Central memory CD8-positive, alpha-beta T cell (primary cell): ENCODE results near the gene ZNF594.
"Not testable (repeated sequence)": the region's sequence is repeated elsewhere in the genome, so short reads cannot be mapped to it uniquely, and the experiment has no call there.

ENCODE experiments used
- ATAC-seq: fragments of 150-1000 bp; cut with Tn5 transposase; replicated peaks from 2 replicates; pipeline ENCODE4 v1.10.0; 2022; ENCODE audit warnings: mild to moderate bottlenecking, moderate FRiP score, moderate number of reproducible peaks; ENCODE audit not compliant: poor library complexity, severe bottlenecking; ENCODE audit errors: extremely low read depth
- DNase-seq, 2 donors: peaks; one replicate each; pipeline ENCODE4 v3.0.0; 2021; ENCODE audit warnings: low spot score in 2 of 2
- H3K27ac Mint-ChIP-seq: one replicate; pipeline ENCODE4 v1.8.0; 2022; ENCODE audit warnings: low read depth, mild to moderate bottlenecking, moderate library complexity, mixed read lengths
- H3K27me3 Mint-ChIP-seq: one replicate; pipeline ENCODE4 v1.8.0; 2022; ENCODE audit warnings: mixed read lengths
- H3K36me3 Mint-ChIP-seq: one replicate; pipeline ENCODE4 v1.8.0; 2022; ENCODE audit warnings: mild to moderate bottlenecking, moderate library complexity, mixed read lengths; ENCODE audit not compliant: insufficient read depth
- H3K4me1 Mint-ChIP-seq: one replicate; pipeline ENCODE4 v1.8.0; 2022; ENCODE audit warnings: mixed read lengths
- H3K4me3 Mint-ChIP-seq: one replicate; pipeline ENCODE4 v1.8.0; 2022; ENCODE audit warnings: mild to moderate bottlenecking, moderate library complexity, mixed read lengths
- H3K9me3 Mint-ChIP-seq: one replicate; pipeline ENCODE4 v1.8.0; 2022; ENCODE audit warnings: mixed read lengths

ZNF594 gene

DNA sequence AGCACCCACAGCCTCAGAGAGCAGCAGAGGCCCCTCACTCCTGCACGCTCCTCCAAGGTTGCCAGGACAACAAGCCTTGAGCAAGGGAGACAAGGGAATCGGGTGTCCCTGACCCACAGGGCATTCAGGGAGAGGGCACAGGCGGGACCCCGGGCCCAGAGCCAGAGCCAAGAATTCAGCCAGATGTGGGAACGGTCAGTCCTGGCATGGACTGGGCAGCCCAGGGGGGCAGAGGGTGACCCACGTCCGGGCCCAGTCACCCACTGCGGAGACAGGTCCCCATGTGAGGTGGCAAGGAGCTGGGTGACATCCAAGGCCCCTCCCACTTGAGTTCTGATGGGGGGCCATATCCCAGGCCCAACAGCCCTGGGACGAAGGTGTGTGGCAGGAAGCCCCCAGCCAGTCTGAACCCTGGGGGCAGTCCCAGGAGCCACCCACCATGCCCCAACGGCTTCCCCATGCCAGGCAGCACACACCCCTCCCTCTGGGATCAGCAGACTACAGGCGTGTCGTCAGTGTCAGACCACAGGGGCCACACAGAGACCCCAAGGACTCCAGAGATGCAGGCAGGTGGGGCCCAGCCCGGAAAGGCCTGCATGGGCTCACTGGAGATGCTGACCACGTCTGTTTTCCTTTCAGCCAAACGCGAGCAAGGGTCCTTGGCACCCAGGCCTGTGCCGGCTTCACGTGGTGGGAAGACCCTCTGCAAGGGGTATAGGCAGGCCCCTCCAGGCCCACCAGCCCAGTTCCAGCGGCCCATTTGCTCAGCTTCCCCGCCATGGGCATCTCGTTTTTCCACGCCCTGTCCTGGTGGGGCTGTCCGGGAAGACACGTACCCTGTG is 52.8 kb downstream of the ZNF594 start:
- H3K9me3 Mint-ChIP-seq: no peaks in the 10 kb centered on the region
- no peak overlapping the region for H3K4me3 Mint-ChIP-seq
- no peak overlapping the region for H3K27ac Mint-ChIP-seq
- DNase-seq: no peak
- H3K36me3 Mint-ChIP-seq: no peaks in the 10 kb centered on the region
- no peaks in the 10 kb centered on the region for H3K4me1 Mint-ChIP-seq
- no peak for ATAC-seq
- H3K27me3 Mint-ChIP-seq: no peaks in the 10 kb centered on the region

DNA sequence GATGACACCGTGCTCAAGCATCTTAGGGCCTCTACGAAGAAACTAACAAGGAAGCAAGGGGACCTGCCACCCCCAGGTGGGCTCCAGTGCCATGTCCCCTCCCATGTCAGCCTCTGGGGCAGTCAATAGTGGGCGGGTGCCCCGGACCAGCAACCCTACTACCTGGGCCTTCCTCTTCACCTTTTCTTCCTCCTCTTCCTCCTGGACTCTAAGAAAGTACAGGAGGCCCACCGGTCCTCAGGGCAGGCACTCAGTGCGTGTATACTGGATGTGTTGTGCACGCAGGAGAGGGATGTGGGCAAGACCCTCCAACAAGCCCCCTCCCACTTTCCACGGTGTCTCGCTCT is 53.5 kb downstream of the ZNF594 start:
- not testable (repeated sequence) for H3K4me1 Mint-ChIP-seq, H3K9me3 Mint-ChIP-seq, H3K36me3 Mint-ChIP-seq, DNase-seq, H3K27me3 Mint-ChIP-seq, ATAC-seq, H3K27ac Mint-ChIP-seq, H3K4me3 Mint-ChIP-seq

DNA sequence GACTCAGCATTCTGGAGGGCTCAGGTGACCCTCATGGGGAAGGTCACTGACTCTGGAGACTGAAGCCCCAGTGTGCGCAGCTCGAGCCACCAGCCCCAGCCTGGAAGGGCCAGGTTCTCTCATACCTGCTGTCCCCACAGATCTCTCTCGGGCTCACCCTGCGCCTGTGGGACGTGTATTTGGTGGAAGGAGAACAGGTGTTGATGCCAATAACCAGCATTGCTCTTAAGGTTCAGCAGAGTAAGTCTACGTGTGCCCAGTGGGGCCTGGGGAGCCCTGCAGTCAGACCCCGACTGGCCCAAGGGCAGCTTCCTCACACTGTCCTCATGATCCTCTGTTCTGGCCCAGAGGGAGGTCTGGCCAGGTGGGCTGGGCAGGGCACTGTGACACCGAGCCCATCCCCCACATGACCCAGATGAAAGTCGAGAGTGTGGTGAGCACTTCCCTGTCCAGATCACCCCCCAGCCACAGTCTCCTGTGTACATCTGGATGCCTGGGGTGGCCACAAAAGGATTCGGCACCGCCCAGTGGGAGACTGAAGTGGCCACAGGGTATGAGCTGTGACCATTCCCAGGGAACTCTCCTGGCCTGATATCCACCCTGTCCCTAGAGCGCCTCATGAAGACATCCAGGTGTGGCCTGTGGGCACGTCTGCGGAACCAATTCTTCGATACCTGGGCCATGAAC is 54.0 kb downstream of the ZNF594 start:
- H3K27ac Mint-ChIP-seq, H3K27me3 Mint-ChIP-seq, ATAC-seq, H3K4me3 Mint-ChIP-seq, H3K4me1 Mint-ChIP-seq, H3K9me3 Mint-ChIP-seq, H3K36me3 Mint-ChIP-seq, DNase-seq: not testable (repeated sequence)

DNA sequence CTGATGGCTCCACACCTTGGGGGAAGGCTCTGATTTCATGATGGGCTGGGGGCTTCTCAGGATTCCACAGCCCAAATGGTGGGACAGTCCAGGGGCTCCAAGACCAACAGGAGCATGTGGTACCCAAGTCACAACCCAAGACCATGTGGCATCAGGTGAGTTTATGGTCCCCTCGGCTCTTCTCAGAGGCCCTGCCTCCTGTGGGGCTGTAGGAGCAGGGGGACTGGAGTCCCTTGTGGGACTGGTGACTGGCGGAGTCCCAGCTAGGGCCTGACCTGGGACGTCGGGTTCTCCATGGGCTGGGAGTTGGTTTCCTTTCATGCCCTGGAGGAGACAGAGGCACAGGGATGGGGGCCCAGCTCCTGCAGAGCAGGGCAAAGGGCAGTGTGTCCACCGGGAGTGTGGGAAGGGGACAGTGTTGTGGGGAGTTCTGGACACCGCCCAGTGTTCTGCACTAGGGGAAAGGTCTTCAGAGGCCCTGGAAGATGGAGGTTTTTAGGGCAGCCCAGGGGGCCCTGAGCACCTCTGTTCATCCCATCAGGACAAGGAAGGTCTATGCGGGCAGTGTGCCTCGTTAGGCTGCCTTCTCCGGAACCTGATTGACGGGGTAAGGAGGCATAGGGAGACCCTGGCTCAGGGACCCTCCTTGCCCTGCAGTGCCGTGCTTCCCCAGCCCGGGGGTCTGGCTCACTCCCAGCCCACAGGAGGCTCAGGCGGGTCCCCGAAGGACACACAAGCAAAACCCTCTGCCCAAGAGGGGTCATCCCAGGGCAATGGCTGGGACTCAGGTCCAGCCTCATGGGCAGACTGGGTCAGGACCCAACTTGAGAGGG is 54.9 kb downstream of the ZNF594 start:
- ATAC-seq, DNase-seq, H3K27ac Mint-ChIP-seq, H3K4me3 Mint-ChIP-seq, H3K4me1 Mint-ChIP-seq, H3K9me3 Mint-ChIP-seq, H3K27me3 Mint-ChIP-seq, H3K36me3 Mint-ChIP-seq: not testable (repeated sequence)

DNA sequence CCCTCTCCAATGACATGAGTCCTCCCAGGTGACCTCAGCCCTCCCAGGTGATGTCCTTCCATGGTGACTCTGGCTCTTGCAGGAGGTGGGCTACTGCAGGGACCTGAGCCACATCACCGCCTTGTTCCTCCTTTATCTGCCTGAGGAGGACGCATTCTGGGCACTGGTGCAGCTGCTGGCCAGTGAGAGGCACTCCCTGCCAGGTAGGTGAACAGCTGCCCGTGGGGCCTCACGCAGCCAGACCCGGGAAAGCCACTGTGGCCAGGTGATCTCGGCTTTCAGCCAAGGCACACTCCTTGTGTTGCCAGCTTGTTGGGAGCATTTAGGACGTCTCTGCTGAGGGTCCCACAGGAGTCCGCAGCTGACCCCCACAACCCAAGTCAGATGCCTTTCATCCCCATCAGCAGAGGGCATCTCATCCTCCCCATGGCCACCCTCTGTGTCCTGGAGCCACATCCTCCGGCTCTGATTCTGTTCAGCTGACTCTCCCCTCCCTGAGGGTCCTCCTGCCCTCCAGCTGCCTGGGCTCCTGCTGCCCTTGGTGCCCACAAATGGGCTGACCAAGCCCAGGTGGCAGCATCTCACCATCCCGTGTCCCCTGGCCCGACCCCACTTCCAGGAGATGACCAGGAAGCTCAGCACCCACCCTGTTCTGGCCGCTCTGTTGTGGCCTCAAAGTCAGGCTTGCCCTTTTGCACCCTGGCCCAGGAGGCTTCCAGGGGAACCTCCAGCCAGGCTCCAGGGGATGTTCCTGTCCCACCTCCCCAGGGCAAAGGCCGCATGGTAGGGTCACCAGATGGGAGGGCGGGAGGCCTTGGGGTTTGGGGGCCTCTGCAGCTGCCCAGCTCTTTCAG is 55.7 kb downstream of the ZNF594 start:
- H3K27me3 Mint-ChIP-seq: no peaks in the 10 kb centered on the region
- no peaks in the 10 kb centered on the region for H3K36me3 Mint-ChIP-seq
- no peaks in the 10 kb centered on the region for H3K4me1 Mint-ChIP-seq
- no peak overlapping the region for H3K4me3 Mint-ChIP-seq
- no peak overlapping the region for H3K27ac Mint-ChIP-seq
- no peak for ATAC-seq
- no peaks in the 10 kb centered on the region for H3K9me3 Mint-ChIP-seq
- DNase-seq: no peak

DNA sequence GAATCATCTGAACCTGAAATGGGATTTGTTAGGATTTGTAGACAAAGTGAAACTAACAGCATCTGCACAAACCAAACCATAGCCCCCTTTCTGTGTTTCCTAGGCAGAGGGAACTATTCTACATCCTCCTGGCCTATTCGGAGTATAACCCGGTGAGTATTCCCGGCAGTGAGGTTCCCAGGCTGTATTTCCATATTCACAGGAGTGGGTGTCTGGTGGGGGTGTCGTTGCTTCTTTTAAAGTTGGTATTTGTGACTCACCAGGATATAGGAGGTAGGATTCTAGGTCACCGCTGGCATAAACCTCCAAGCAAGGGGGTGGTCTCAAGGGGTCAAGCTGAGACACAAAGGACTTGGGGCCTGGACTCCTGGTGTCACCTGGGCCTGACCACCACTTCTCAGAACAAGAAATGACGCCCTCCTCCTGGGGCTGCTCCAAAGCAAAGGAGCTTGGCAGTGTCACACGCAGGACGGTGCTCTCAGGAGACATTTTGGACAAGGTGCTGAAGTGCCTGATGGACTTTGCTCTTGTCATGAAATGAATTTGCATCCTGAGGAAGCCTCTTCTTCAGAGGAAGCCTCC is 56.4 kb downstream of the ZNF594 start:
- not testable (repeated sequence) for DNase-seq, H3K4me1 Mint-ChIP-seq, H3K27me3 Mint-ChIP-seq, H3K36me3 Mint-ChIP-seq, ATAC-seq, H3K4me3 Mint-ChIP-seq, H3K27ac Mint-ChIP-seq, H3K9me3 Mint-ChIP-seq

DNA sequence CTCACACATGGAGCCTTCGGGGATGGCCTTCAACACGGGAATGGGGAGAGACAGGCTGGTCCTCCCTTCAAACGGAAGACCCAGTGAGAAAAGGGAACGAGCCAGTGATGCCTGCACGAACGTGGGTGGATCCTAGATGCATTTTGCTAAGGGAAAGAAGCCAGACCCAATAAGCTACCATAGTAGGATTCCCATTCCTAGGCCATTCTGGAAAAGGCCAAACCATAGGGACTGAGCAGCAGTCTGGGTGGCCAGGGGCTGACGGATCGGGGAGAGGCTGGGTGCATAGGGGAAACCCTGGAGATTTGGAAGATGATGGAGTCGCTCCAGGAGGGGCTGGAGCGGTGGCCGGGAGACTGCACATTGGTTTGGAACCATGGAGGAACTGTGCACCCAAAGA is 57.1 kb downstream of the ZNF594 start:
- not testable (repeated sequence) for H3K9me3 Mint-ChIP-seq, H3K27ac Mint-ChIP-seq, H3K27me3 Mint-ChIP-seq, H3K4me1 Mint-ChIP-seq, H3K36me3 Mint-ChIP-seq, DNase-seq, ATAC-seq, H3K4me3 Mint-ChIP-seq

DNA sequence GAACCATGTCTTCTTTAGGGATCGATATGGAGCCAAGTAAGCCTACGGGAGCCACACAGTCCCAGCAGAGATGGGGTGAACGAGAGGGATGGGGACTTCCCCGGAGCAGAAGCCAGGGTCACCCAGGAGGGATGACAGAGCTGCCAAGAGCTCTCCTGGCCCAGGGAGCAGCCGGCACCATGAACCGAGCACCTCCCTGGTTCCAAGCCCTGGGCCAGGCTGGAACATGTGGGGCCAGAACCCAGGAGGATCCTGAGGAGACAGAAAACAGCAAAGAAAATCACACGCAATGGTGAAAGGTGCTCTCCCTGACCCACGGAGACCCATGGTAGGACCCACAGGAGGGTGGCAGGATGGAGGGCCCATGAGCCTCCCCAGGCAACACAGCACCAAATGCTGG is 57.7 kb downstream of the ZNF594 start:
- not testable (repeated sequence) for H3K4me3 Mint-ChIP-seq, H3K36me3 Mint-ChIP-seq, H3K27me3 Mint-ChIP-seq, DNase-seq, H3K27ac Mint-ChIP-seq, H3K9me3 Mint-ChIP-seq, H3K4me1 Mint-ChIP-seq, ATAC-seq

DNA sequence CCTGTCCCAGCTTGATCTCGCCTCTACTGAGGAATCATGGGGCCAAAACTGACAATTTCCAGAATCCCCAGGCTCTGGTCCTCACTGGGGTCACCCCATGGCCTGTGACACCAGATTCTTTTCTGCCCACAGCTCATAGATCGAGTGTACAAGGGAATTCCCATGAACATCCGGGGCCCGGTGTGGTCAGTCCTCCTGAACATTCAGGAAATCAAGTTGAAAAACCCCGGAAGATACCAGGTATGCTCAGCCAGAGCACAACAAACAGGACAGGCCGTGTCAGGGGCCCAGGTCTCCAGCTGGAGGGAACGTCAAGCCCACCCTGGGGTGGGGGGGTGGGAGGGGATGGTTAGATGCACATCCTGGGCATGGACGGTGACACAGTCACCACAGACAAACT is 58.4 kb downstream of the ZNF594 start:
- ATAC-seq: no peak

DNA sequence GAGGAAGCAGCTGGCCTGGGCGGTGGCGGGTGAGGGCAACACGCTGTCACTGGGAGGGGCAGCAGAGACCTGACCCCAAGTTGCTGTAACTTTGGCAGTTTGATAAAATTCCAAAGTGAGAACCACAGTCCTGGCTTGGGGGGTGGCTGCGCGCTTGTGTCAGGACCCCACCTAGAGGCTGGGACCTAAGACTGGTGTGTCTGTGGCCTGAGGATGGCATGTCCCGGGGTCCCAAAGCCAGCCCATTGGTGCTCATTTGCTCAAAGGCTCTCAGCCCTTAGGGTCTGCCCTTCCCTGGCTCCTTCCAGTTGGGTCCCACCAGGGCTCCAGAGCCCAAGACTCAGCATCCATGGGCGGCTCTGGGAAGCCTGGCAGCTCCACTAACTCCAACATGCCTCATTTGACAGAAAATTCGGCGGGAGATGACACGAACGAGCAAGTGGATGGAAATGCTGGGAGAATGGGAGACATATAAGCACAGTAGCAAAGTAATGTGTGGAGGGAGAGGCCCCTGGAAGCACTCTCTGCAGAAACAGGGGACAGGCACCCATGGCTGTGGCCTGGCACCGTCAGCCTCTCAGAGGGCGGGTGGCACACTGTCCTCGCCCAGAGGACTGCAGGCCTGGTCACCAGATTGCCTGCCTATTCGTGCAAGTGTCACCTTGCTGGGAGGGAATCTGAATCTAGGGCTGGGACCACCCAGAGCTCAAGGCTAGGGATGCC is 59.0 kb downstream of the ZNF594 start:
- DNase-seq, H3K27ac Mint-ChIP-seq, H3K4me3 Mint-ChIP-seq, H3K4me1 Mint-ChIP-seq, H3K36me3 Mint-ChIP-seq, H3K27me3 Mint-ChIP-seq, H3K9me3 Mint-ChIP-seq, ATAC-seq: not testable (repeated sequence)

More for the DNA sequence above, 58.4 kb downstream of the ZNF594 start:
- Mint-ChIP-seq H3K4me3 (no peak overlapping the region), H3K9me3 (no peaks in the 10 kb centered on the region), H3K27me3 (no peaks in the 10 kb centered on the region), H3K27ac (no peak overlapping the region), H3K4me1 (no peaks in the 10 kb centered on the region), H3K36me3 (no peaks in the 10 kb centered on the region)
- DNase-seq: no peak

DNA sequence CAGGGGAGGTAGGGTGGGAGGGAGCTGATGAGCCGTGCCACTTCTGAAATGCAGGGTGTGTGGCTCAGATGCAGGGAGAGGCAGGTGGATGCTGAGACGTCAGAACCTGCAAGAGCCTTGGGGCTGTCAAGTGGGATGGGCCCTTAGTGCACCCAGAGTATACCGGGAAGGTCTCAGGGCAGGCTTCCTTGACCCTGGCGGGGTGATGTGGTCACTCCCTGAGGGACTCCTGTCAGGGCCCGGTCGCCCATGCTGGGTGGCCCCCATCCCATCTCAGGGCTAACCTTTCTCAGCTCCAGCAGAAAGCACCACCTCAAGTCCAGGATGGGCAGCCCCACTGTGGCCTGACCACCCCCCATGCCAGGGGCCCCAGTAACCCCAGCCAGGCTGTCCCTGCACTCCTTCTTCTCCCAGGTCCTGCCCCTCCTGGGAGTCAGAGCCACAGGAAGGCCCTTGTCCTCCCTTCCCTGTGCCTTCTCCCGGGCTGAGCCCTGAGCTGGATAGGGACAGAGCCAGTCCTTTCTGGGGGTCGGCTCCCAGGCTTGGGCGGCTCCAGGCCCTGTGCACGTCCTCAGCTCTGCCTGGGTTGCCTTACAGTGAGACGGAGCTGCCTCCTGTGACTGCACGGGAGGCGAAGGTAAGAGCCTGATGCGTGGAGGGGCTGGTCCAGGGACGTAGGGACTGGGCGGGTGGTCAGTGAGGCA is 59.7 kb downstream of the ZNF594 start:
- not testable (repeated sequence) for H3K4me1 Mint-ChIP-seq, H3K27ac Mint-ChIP-seq, ATAC-seq, H3K9me3 Mint-ChIP-seq, DNase-seq, H3K4me3 Mint-ChIP-seq, H3K36me3 Mint-ChIP-seq
- H3K27me3 Mint-ChIP-seq: peaks cover 10% of the 10 kb centered on the region
